GM12878 (cell line): Measurements from ENCODE around the gene INF2.
"Not testable (repeated sequence)": the region's sequence is repeated elsewhere in the genome, so short reads cannot be mapped to it uniquely, and the experiment has no call there.

Source experiments
- ATF2 ChIP-seq: IDR thresholded peaks from 2 replicates; pipeline ENCODE4 v1.6.1; 2012; ENCODE audit warnings: low read length, inconsistent platforms
- BHLHE40 ChIP-seq, 2 experiments: fragments of 450-650 bp in 1 of 2; IDR thresholded peaks; 2 replicates each; pipeline ENCODE4 v1.6.1; 2011 to 2017; ENCODE audit warnings: low read depth in 2 of 2, borderline replicate concordance in 1 of 2, improper control_type of control experiment in 1 of 2, low read length in 1 of 2, mild to moderate bottlenecking in 1 of 2
- CREB1 ChIP-seq: IDR thresholded peaks from 2 replicates; pipeline ENCODE4 v1.6.1; 2012; ENCODE audit warnings: low read depth, mild to moderate bottlenecking, inconsistent platforms
- CTCF ChIP-seq, 3 experiments: IDR thresholded peaks in 2 of 3; conservative IDR thresholded peaks in 1 of 3; 2 replicates each; pipeline ENCODE4 v1.5.1; 2011; ENCODE audit warnings: low read depth in 3 of 3, low read length in 3 of 3, mild to moderate bottlenecking in 3 of 3, control low read depth in 2 of 3, moderate library complexity in 2 of 3, inconsistent platforms in 1 of 3, mixed read lengths in 1 of 3; ENCODE audit not compliant: control insufficient read depth in 2 of 3, insufficient read depth in 1 of 3; ENCODE audit errors: extremely low read depth in 1 of 3
- HDAC6 ChIP-seq: fragments of 200-600 bp; sonication (generic); IDR thresholded peaks from one replicate; pipeline ENCODE4 v1.8.0; 2017; ENCODE audit warnings: antibody characterized with exemption; ENCODE audit not compliant: unreplicated experiment
- JUNB ChIP-seq: IDR thresholded peaks from 2 replicates; pipeline ENCODE4 v1.6.1; 2016; ENCODE audit warnings: antibody characterized with exemption, mild to moderate bottlenecking
- KDM1A ChIP-seq: fragments of 200-600 bp; sonication (generic); IDR thresholded peaks from 2 replicates; pipeline ENCODE4 v1.6.1; 2016; ENCODE audit warnings: borderline replicate concordance
- MXI1 ChIP-seq: fragments of 150-350 bp; IDR thresholded peaks from 2 replicates; pipeline ENCODE4 v1.6.1; 2011; ENCODE audit warnings: low read depth, mild to moderate bottlenecking, inconsistent platforms, low read length, improper control_type of control experiment
- PAX5 ChIP-seq: IDR thresholded peaks from 2 replicates; pipeline ENCODE4 v1.6.1; 2011; ENCODE audit warnings: low read depth, low read length, borderline replicate concordance
- POLR2A ChIP-seq: IDR thresholded peaks from 2 replicates; pipeline ENCODE4 v1.6.1; 2011; ENCODE audit warnings: low read depth, mild to moderate bottlenecking, low read length
- RBBP5 ChIP-seq: fragments of 200-600 bp; sonication (generic); conservative IDR thresholded peaks from 2 replicates; pipeline ENCODE4 v1.6.1; 2016
- ZBTB33 ChIP-seq: fragments of 450-650 bp; IDR thresholded peaks from 2 replicates; pipeline ENCODE4 v1.6.1; 2017; ENCODE audit warnings: mild to moderate bottlenecking
- ZNF592 ChIP-seq: fragments of 450-650 bp; IDR thresholded peaks from 2 replicates; pipeline ENCODE4 v1.6.1; 2017; ENCODE audit warnings: mild to moderate bottlenecking, moderate library complexity
- ZSCAN29 ChIP-seq: fragments of 450-650 bp; IDR thresholded peaks from 2 replicates; pipeline ENCODE4 v1.6.1; 2017; ENCODE audit warnings: mild to moderate bottlenecking, moderate library complexity

GRCh38 chr14:104672119-104672518 is 17.3 kb upstream of the INF2 start:
- TF ChIP-seq HDAC6; ZNF592; KDM1A; CTCF (IDR thresholded peaks at IDR 0.05 in 2 of 3, conservative IDR thresholded peaks at IDR 0.05 in 1 of 3; ENCODE audit: control insufficient read depth in 2 of 3, extremely low read depth in 1 of 3, insufficient read depth in 1 of 3, low read depth in 3 of 3, low read length in 3 of 3); MXI1; ZBTB33; JUNB; CREB1; ATF2; POLR2A; ZSCAN29; BHLHE40 (IDR thresholded peaks at IDR 0.05; ENCODE audit: borderline replicate concordance in 1 of 2, low read depth in 2 of 2, low read length in 1 of 2); PAX5; RBBP5: not testable (repeated sequence)
